A549 treated with CpdA at 1 μM for 4 hours (cell line): Measurements from ENCODE around the gene PLA2G3. TPM values are rescaled to one million over a fixed set of nuclear protein-coding genes. Genes with fewer than 3 reads are reported as not detected.

Source experiments
- total RNA-seq: library from RNA; stranded (reverse); fragments of 200-300 nt; extraction: Qiagen RNA extraction; gene quantifications from 5 replicates; pipeline ENCODE4 v1.2.3, GENCODE V29; 2022; ENCODE audit warnings: low read depth

The PLA2G3 gene, protein sequence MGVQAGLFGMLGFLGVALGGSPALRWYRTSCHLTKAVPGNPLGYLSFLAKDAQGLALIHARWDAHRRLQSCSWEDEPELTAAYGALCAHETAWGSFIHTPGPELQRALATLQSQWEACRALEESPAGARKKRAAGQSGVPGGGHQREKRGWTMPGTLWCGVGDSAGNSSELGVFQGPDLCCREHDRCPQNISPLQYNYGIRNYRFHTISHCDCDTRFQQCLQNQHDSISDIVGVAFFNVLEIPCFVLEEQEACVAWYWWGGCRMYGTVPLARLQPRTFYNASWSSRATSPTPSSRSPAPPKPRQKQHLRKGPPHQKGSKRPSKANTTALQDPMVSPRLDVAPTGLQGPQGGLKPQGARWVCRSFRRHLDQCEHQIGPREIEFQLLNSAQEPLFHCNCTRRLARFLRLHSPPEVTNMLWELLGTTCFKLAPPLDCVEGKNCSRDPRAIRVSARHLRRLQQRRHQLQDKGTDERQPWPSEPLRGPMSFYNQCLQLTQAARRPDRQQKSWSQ
- not detected in 5 replicates for total RNA-seq

DNA sequence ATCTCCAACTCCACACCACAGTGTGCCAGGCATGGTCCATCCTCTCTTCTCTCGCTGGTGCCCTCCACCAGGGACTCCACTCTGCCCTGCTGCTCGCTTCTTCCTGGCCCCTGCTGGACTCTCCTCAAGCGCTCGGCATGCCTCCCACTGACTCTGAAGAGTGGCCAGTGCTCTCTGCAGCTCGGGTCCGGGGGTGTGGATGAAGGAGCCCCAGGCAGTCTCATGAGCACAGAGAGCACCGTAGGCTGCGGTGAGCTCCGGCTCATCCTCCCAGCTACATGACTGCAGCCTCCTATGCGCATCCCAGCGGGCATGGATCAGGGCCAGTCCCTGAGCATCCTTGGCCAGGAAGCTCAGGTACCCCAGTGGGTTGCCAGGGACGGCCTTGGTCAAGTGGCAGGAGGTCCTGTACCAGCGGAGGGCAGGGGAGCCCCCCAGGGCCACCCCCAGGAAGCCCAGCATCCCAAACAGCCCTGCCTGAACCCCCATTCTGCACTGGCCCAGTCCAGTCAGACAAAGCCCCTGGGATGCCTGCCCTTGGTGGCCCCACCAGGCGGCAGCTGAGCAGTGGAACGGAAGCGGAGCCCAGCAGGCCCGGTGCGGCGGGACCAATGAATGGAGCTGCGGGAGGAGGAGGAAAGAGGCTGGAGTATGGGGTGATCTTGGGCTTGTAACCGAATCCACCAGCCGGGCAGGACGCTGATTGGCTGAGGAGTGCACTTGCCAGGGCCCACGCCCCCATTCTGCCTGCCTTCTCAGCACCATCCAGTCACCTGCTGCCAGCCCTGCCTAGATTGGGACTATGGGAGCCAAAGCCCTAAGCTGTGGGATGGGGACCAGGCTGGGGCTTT is at the start of gene PLA2G3:
TSS of gene PLA2G3 (minus strand) at position 643 of the 851 bp plus-strand sequence. CDS start at position 489, 154 bp downstream.

DNA sequence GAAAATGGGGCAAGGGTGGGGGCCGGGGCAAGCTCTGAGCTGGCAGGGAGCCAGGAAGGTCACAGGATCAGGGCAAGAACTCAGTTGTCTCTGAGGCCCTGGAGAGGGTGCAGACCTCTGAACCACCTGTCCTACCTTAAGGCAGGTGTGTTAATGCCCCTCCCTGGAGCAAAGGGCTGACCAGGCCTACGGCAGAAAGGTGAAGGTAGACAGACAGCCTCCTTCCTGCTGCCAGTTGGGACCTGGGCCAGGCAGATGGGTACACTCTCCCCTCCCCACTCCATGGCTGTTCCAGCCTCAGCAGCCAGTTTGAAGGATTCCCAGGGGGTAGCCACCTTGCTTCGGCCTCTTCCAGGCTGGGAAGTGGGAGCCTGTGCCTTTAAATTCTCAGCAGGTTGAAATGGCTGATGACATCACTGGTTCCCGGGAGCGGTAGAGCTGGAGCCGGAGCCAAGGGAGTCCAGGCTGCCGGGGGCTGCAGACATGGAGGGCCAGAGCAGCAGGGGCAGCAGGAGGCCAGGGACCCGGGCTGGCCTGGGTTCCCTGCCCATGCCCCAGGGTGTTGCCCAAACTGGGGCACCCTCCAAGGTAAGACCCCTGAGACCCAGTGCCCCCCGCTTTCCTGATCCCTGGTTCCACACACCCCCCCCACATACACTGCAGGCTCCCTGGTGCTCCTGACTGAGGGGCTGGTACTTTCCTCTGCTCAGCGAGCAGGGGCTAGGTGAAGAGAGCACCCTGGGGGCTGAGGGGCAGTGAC is 17.6 kb downstream of the PLA2G3 start, which contains the start of gene INPP5J:
TSS of gene INPP5J (plus strand) at position 435 of the 760 bp plus-strand sequence. CDS start at position 484, 49 bp downstream.

DNA sequence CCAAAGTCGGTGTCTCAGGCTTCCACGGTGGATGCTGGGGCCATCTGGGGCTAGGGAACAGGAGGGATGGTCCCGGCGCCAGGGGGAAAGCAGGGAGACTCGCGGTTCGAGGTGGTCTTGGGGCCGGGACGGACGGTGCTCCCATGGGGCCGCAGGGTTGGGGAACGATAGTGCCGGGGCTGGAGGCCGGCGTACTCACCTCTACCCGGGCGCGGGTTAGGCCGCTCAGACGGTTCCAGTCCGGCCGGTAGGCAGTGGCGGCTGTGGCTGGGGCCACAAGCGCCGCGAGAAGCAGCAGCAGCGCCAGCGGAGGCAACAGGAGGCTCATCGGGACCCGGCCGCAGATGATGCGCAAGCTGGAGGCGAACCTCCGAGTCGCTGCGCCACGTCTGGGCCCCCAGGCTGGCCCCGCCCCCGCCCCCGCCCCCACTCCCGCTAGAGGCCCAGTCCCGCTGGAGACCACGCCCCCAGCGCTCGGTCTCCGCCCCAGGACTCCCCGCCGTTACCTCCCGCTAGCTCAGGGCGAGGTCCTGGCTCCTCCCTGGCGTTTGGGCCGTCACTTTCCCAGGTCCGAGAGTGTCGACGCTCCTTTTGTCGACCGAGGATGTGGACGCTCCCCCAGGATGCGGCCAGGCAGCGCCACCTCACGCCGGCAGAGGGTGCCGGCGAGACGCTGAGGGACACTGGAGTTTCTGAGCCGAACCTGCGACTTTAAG is 33.0 kb downstream of the PLA2G3 start, which contains the start of gene SELENOM:
TSS of gene SELENOM (minus strand) at position 391 of the 716 bp plus-strand sequence. CDS start at position 328, 63 bp downstream.

Other genes starting within 250 kb of the PLA2G3 start
- gene MORC2, start 171.7 kb downstream of the PLA2G3 start, total RNA-seq, result 14.0 to 17.1 TPM (median 16.2 TPM) in 5 replicates
- gene TUG1, start 171.2 kb downstream of the PLA2G3 start, total RNA-seq, result 26.1 to 35.2 TPM (median 28.5 TPM) in 5 replicates
- 29.1 to 41.2 TPM (median 31.1 TPM) in 5 replicates for gene SMTN, start 59.2 kb downstream of the PLA2G3 start, total RNA-seq
- 65.4 to 80.2 TPM (median 77.0 TPM) in 5 replicates for gene SELENOM, start 32.9 kb downstream of the PLA2G3 start, total RNA-seq
- 0.47 to 0.86 TPM (median 0.72 TPM) in 5 replicates for gene INPP5J, start 17.5 kb downstream of the PLA2G3 start, total RNA-seq
- gene RNF185, start 19.7 kb upstream of the PLA2G3 start, total RNA-seq, result 22.6 to 26.1 TPM (median 23.1 TPM) in 5 replicates
- 6.6 to 8.6 TPM (median 7.7 TPM) in 5 replicates for gene LIMK2, start 71.8 kb upstream of the PLA2G3 start, total RNA-seq
- 1.2 to 1.9 TPM (median 1.3 TPM) in 5 replicates for gene PIK3IP1, start 152.0 kb upstream of the PLA2G3 start, total RNA-seq
- 17.2 to 22.8 TPM (median 21.2 TPM) in 5 replicates for gene PATZ1, start 205.8 kb upstream of the PLA2G3 start, total RNA-seq